ENCODE results near the gene TSLP. TPM values are rescaled to one million over a fixed set of nuclear protein-coding genes. Genes with fewer than 3 reads are reported as not detected.

TSLP gene
- total RNA-seq, 2 experiments from 2014 or later: 0.18 TPM; not detected in 1

GRCh38 chr5:111070272-111071134 is 1.0 kb upstream of the TSLP start:
- CTCF ChIA-PET: no interaction called here
- Mint-ChIP-seq H3K4me1 (ENCODE audit: low read depth) (peaks cover 22% of the 10 kb centered on the region), H3K4me3 (no peak overlapping the region), H3K27me3 (ENCODE audit: low read depth) (peaks cover 85% of the 10 kb centered on the region), H3K36me3 (ENCODE audit: low read depth) (peaks cover 3% of the 10 kb centered on the region), H3K27ac (no peak overlapping the region), H3K9me3 (ENCODE audit: insufficient read depth) (no peaks in the 10 kb centered on the region)
- peak; percentile 47 for ATAC-seq
- POLR2A ChIA-PET: no interaction called here
- peak; percentile 27 for DNase-seq

- CTCF ChIA-PET: no interaction called here
- H3K27ac Mint-ChIP-seq: no peak overlapping the region
- POLR2A ChIA-PET: no interaction called here
These were observed 1.6 kb downstream of the TSLP start for GRCh38 chr5:111072949-111073682.

GRCh38 chr5:111074244-111074643 is 2.7 kb downstream of the TSLP start:
- no peak overlapping the region for H3K27ac Mint-ChIP-seq
- DNase-seq: no peak
- H3K4me1 Mint-ChIP-seq (ENCODE audit: low read depth): peaks cover 22% of the 10 kb centered on the region
- no peak for ATAC-seq
- CTCF ChIA-PET: no interaction called here
- H3K36me3 Mint-ChIP-seq (ENCODE audit: low read depth): peaks cover 3% of the 10 kb centered on the region
- H3K4me3 Mint-ChIP-seq: peak overlapping the region; percentile 83
- POLR2A ChIA-PET: no interaction called here
- H3K9me3 Mint-ChIP-seq (ENCODE audit: insufficient read depth): no peaks in the 10 kb centered on the region
- H3K27me3 Mint-ChIP-seq (ENCODE audit: low read depth): peaks cover 57% of the 10 kb centered on the region

More at GRCh38 chr5:111072949-111073682, 1.6 kb downstream of the TSLP start:
- Mint-ChIP-seq H3K36me3 (ENCODE audit: low read depth) (peaks cover 3% of the 10 kb centered on the region), H3K9me3 (ENCODE audit: insufficient read depth) (no peaks in the 10 kb centered on the region), H3K4me1 (ENCODE audit: low read depth) (peaks cover 22% of the 10 kb centered on the region), H3K4me3 (peak overlapping the region; percentile 83), H3K27me3 (ENCODE audit: low read depth) (peaks cover 65% of the 10 kb centered on the region)
- ATAC-seq: peak; percentile 96
- peak; percentile 71 for DNase-seq

- CTCF ChIA-PET: no interaction called here
- Mint-ChIP-seq H3K4me1 (ENCODE audit: low read depth) (peaks cover 21% of the 10 kb centered on the region), H3K27ac (no peak overlapping the region), H3K36me3 (ENCODE audit: low read depth) (peaks cover 3% of the 10 kb centered on the region), H3K4me3 (no peak overlapping the region), H3K27me3 (ENCODE audit: low read depth) (peaks cover 52% of the 10 kb centered on the region), H3K9me3 (ENCODE audit: insufficient read depth) (no peaks in the 10 kb centered on the region)
- DNase-seq (no peak), ATAC-seq (no peak)
- POLR2A ChIA-PET: no interaction called here
These were observed 4.0 kb downstream of the TSLP start for GRCh38 chr5:111075520-111075919.

GRCh38 chr5:111076091-111076490 is 4.6 kb downstream of the TSLP start:
- DNase-seq (no peak), ATAC-seq (no peak)
- no peak overlapping the region for H3K27ac Mint-ChIP-seq
- H3K27me3 Mint-ChIP-seq (ENCODE audit: low read depth): peaks cover 48% of the 10 kb centered on the region
- POLR2A ChIA-PET: no interaction called here
- H3K9me3 Mint-ChIP-seq (ENCODE audit: insufficient read depth): no peaks in the 10 kb centered on the region
- peaks cover 15% of the 10 kb centered on the region for H3K4me1 Mint-ChIP-seq (ENCODE audit: low read depth)
- peaks cover 3% of the 10 kb centered on the region for H3K36me3 Mint-ChIP-seq (ENCODE audit: low read depth)
- no peak overlapping the region for H3K4me3 Mint-ChIP-seq
- CTCF ChIA-PET: no interaction called here

- Mint-ChIP-seq H3K4me3 (no peak overlapping the region), H3K36me3 (ENCODE audit: low read depth) (peaks cover 3% of the 10 kb centered on the region), H3K4me1 (ENCODE audit: low read depth) (peaks cover 14% of the 10 kb centered on the region), H3K9me3 (ENCODE audit: insufficient read depth) (no peaks in the 10 kb centered on the region), H3K27ac (no peak overlapping the region), H3K27me3 (ENCODE audit: low read depth) (peaks cover 46% of the 10 kb centered on the region)
- DNase-seq (no peak), ATAC-seq (no peak)
- CTCF ChIA-PET: no interaction called here
- POLR2A ChIA-PET: interaction anchor here (0.5 kb wide), 1 partner anchor 657 kb away, joined by 6 read pairs; no protein-coding TSS in a partner anchor
These were observed 6.2 kb downstream of the TSLP start for GRCh38 chr5:111077678-111078077.

- H3K27me3 Mint-ChIP-seq (ENCODE audit: low read depth): peaks cover 37% of the 10 kb centered on the region
- DNase-seq (no peak), ATAC-seq (no peak)
- ChIA-PET POLR2A (no interaction called here), CTCF (no interaction called here)
- H3K4me1 Mint-ChIP-seq (ENCODE audit: low read depth): no peaks in the 10 kb centered on the region
- no peak overlapping the region for H3K4me3 Mint-ChIP-seq
- H3K27ac Mint-ChIP-seq: no peak overlapping the region
- no peaks in the 10 kb centered on the region for H3K36me3 Mint-ChIP-seq (ENCODE audit: low read depth)
- H3K9me3 Mint-ChIP-seq (ENCODE audit: insufficient read depth): no peaks in the 10 kb centered on the region
These were observed 8.3 kb downstream of the TSLP start for GRCh38 chr5:111079846-111080245.

- POLR2A ChIA-PET: no interaction called here
- no peak for ATAC-seq
- Mint-ChIP-seq H3K27me3 (ENCODE audit: low read depth) (peaks cover 33% of the 10 kb centered on the region), H3K4me3 (no peak overlapping the region), H3K9me3 (ENCODE audit: insufficient read depth) (no peaks in the 10 kb centered on the region), H3K27ac (no peak overlapping the region), H3K36me3 (ENCODE audit: low read depth) (no peaks in the 10 kb centered on the region), H3K4me1 (ENCODE audit: low read depth) (no peaks in the 10 kb centered on the region)
- DNase-seq: no peak
- CTCF ChIA-PET: no interaction called here
These were observed 11.8 kb downstream of the TSLP start for GRCh38 chr5:111083323-111083722.

GRCh38 chr5:111092062-111092853 is 20.7 kb downstream of the TSLP start, which contains the start of gene WDR36:
Gene WDR36, plus strand, starts transcription at chr5:111092348. Its CDS starts 109 bp downstream, at chr5:111092457.
- ChIA-PET POLR2A (interaction anchor here (0.6 to 1.0 kb wide), 4 partner anchors 133 to 1069 kb away, joined by 3 read pairs; no protein-coding TSS in a partner anchor), CTCF (interaction anchor here (0.8 to 2.3 kb wide), 7 partner anchors 9 to 440 kb away, joined by 3 to 8 read pairs (median 3); no protein-coding TSS in a partner anchor)
- Mint-ChIP-seq H3K36me3 (ENCODE audit: low read depth) (peaks cover 14% of the 10 kb centered on the region), H3K27ac (peak within 1 kb of the TSS; percentile 92), H3K27me3 (ENCODE audit: low read depth) (peaks cover 2% of the 10 kb centered on the region), H3K9me3 (ENCODE audit: insufficient read depth) (no peaks in the 10 kb centered on the region), H3K4me3 (peak within 1 kb of the TSS; percentile 97), H3K4me1 (ENCODE audit: low read depth) (peaks cover 27% of the 10 kb centered on the region)
- peak; percentile 91 for DNase-seq
- ATAC-seq: peak; percentile 95

- ATAC-seq (no peak), DNase-seq (no peak)
- H3K9me3 Mint-ChIP-seq (ENCODE audit: insufficient read depth): no peaks in the 10 kb centered on the region
- no peaks in the 10 kb centered on the region for H3K27me3 Mint-ChIP-seq (ENCODE audit: low read depth)
- no peak overlapping the region for H3K27ac Mint-ChIP-seq
- ChIA-PET CTCF (no interaction called here), POLR2A (no interaction called here)
- H3K4me3 Mint-ChIP-seq: no peak overlapping the region
- H3K36me3 Mint-ChIP-seq (ENCODE audit: low read depth): peaks cover 31% of the 10 kb centered on the region
- H3K4me1 Mint-ChIP-seq (ENCODE audit: low read depth): peaks cover 33% of the 10 kb centered on the region
These were observed 24.5 kb downstream of the TSLP start for GRCh38 chr5:111095982-111096381.

- Mint-ChIP-seq H3K27me3 (ENCODE audit: low read depth) (no peaks in the 10 kb centered on the region), H3K4me1 (ENCODE audit: low read depth) (peaks cover 17% of the 10 kb centered on the region), H3K4me3 (no peak overlapping the region), H3K9me3 (ENCODE audit: insufficient read depth) (no peaks in the 10 kb centered on the region), H3K27ac (no peak overlapping the region), H3K36me3 (ENCODE audit: low read depth) (peaks cover 46% of the 10 kb centered on the region)
- ChIA-PET CTCF (no interaction called here), POLR2A (no interaction called here)
- ATAC-seq (no peak), DNase-seq (no peak)
These were observed 27.7 kb downstream of the TSLP start for GRCh38 chr5:111099058-111099778.

Data from activated CD8-positive, alpha-beta T cell treated with anti-CD3 and anti-CD28 coated beads, Interleukin-2, amount 10 ng/mL, durations not matched to agents 7 days and 5 days (primary cell).